ENCODE measurements around the gene DMRT3. TPM values are rescaled to one million over a fixed set of nuclear protein-coding genes. Genes with fewer than 3 reads are reported as not detected.

Gene DMRT3
- total and polyA plus RNA-seq, 10 of the 15 experiments (the other 5 are each of a cell fraction or from before 2014, with no cell fraction given), result 0.06 to 0.11 TPM; not detected in 8

GRCh38 chr9:1028501-1029190 lies 52.2 kb downstream of the DMRT3 start:
- 30% methylated on average over 8 of the region's 8 CpGs for WGBS (ENCODE audit: insufficient coverage, insufficient replicate concordance, low lambda C conversion rate, missing lambda C conversion rate)
- Histone ChIP-seq H3K36me3 (ENCODE audit: control insufficient read depth in 2 of 2, insufficient read depth in 2 of 2, low read length in 1 of 2) (no peaks in the 10 kb centered on the region), H3K9me3 (replicated peaks; ENCODE audit: control insufficient read depth, insufficient read depth, low read length) (no peaks in the 10 kb centered on the region), H3K4me1 (ENCODE audit: control insufficient read depth, insufficient read depth, low read length) (no peaks in the 10 kb centered on the region), H2AFZ (ENCODE audit: control insufficient read depth, low read depth, low read length) (no peak overlapping the region), H3K4me2 (ENCODE audit: control insufficient read depth, insufficient read depth) (no peak overlapping the region), H3K27me3 (replicated peaks in 1 of 2; ENCODE audit: control insufficient read depth in 2 of 2, insufficient read depth in 2 of 2, low read length in 1 of 2) (no peaks in the 10 kb centered on the region; a peak in 1 of 4 replicates), H4K20me1 (ENCODE audit: control insufficient read depth, insufficient read depth) (no peaks in the 10 kb centered on the region), H3K27ac (ENCODE audit: control insufficient read depth, insufficient read depth) (no peak overlapping the region), H3K79me2 (ENCODE audit: control insufficient read depth, insufficient read depth, low read length) (no peaks in the 10 kb centered on the region), H3K9ac (ENCODE audit: control insufficient read depth, insufficient read depth, low read length) (no peak overlapping the region), H3K4me3 (no peak overlapping the region)
- ChIA-PET RAD21 (ENCODE audit: unreplicated experiment) (no interaction called here), SMC1A (ENCODE audit: uncharacterized antibody, unreplicated experiment) (interaction anchor here (1.1 kb wide), 1 partner anchor 19 kb away, joined by 5 read pairs; no protein-coding TSS in a partner anchor), POLR2A (no interaction called here), CTCF (interaction anchor here (1.4 to 2.1 kb wide), 2 partner anchors 10 to 19 kb away, joined by 5 read pairs; no protein-coding TSS in a partner anchor)
- TF ChIP-seq SUPT20H (IDR thresholded peaks at IDR 0.05; ENCODE audit: borderline replicate concordance, control insufficient read depth, low read depth, low read length) (no peak), ZNF687 (IDR thresholded peaks at IDR 0.05) (no peak), RELA (IDR thresholded peaks at IDR 0.05; ENCODE audit: borderline replicate concordance, partially characterized antibody) (no peak), TCF3 (IDR thresholded peaks at IDR 0.05; ENCODE audit: borderline replicate concordance, insufficient read depth, low read depth, low read length) (no peak), TAF1 (IDR thresholded peaks at IDR 0.05; ENCODE audit: borderline replicate concordance, low read depth, low read length) (no peak), HCFC1 (IDR thresholded peaks at IDR 0.05; ENCODE audit: low read length) (no peak), SREBF2 (IDR thresholded peaks at IDR 0.05; ENCODE audit: low read length) (no peak), USF2 (IDR thresholded peaks at IDR 0.05; ENCODE audit: borderline replicate concordance, low read depth, low read length) (no peak), E2F4 (IDR thresholded peaks at IDR 0.05; ENCODE audit: low read depth, low read length) (no peak), JUND (IDR thresholded peaks at IDR 0.05; ENCODE audit: low read depth, low read length) (no peak), POLR2AphosphoS2 (IDR thresholded peaks at IDR 0.05; ENCODE audit: low read depth, low read length) (no peak), YY1 (IDR thresholded peaks at IDR 0.05; ENCODE audit: low read depth, low read length) (no peak), ATF7 (IDR thresholded peaks at IDR 0.05; ENCODE audit: low read depth) (no peak), SRF (IDR thresholded peaks at IDR 0.05; ENCODE audit: low read depth in 2 of 2, low read length in 2 of 2) (no peak)
- FAIRE-seq (no peak), ATAC-seq (no peak), DNase-seq (ENCODE audit: low read depth, low spot score) (no peak)
- intact Hi-C loops (cut with micrococcal nuclease; ENCODE audit: unreplicated experiment), result no loop called here
- in situ Hi-C loops (cut with MboI), result no loop called here
- no TSS peak for BruUV-seq (replicated peaks)

Measured in GM12878 (cell line).